Measurements from ENCODE around the gene SCUBE3. TPM values are rescaled to one million over a fixed set of nuclear protein-coding genes. Genes with fewer than 3 reads are reported as not detected.

SCUBE3 gene
- total and polyA plus RNA-seq, 2 of the 4 experiments (the other 2 are of a cell fraction): 19.9 to 45.5 TPM

DNA sequence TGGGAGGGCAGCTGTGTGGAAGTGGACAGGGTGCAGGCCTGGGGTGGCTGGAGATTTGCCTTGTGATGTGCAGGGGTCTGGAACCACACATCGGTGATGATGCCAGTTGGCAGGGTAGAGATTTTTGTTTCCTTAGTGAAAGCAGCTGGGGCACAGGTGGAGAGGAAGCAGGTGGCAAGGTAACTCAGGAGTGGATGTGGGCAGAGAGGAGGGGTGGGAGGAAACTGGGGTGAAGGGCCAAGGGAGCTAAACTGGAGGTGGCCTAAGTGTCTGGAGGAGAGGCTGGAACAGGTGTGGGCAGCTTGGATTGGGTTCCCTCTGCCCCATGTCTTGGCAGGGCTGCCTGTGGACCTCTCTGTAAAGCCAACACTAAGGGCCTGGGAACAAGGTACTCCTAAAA is 4.7 kb upstream of the SCUBE3 start:
- in situ Hi-C loops (cut with MboI; ENCODE audit: low sequenced_read_pairs) (loop anchor here (10.0 kb wide), 1 partner anchor 224 kb away; no protein-coding TSS in a partner anchor), intact Hi-C loops (cut with micrococcal nuclease) (loop anchor here (5.0 kb wide), 1 partner anchor 322 kb away; the partner anchor contains the start of genes ANKS1A and TAF11), dilution Hi-C loops (cut with HindIII; ENCODE audit: low sequenced_read_pairs, unreplicated experiment) (no loop called here)
- no peak overlapping the region for H4K91ac ChIP-seq (ENCODE audit: insufficient read depth, low read depth, low read length)
- H3K4me2 ChIP-seq (ENCODE audit: low read depth, low read length): no peak overlapping the region
- no peak overlapping the region for H3K23ac ChIP-seq (ENCODE audit: low read depth, low read length)
- CTCF ChIA-PET: no interaction called here
- H4K5ac ChIP-seq (ENCODE audit: low read depth, low read length): no peak overlapping the region
- BruUV-seq (replicated peaks): no TSS peak
- no peaks in the 10 kb centered on the region for H3K79me1 ChIP-seq (ENCODE audit: low read depth in 1 of 2, low read length in 2 of 2)
- POLR2A ChIA-PET (ENCODE audit: unreplicated experiment): interaction anchor here (0.6 kb wide), 1 partner anchor 191 kb away, joined by 3 read pairs; no protein-coding TSS in a partner anchor
- no peak overlapping the region for H2AK5ac ChIP-seq (ENCODE audit: low read depth, low read length)
- H3K9ac ChIP-seq (ENCODE audit: low read depth, low read length): no peak overlapping the region
- TF ChIP-seq FOS (IDR thresholded peaks at IDR 0.05; ENCODE audit: low read depth, low read length): no peak
- TF ChIP-seq CHD1 (IDR thresholded peaks at IDR 0.05; ENCODE audit: low read depth, low read length): no peak
- no peak for TF ChIP-seq CEBPB (IDR thresholded peaks at IDR 0.05; ENCODE audit: low read depth, low read length)
- TF ChIP-seq, protein P1, sequence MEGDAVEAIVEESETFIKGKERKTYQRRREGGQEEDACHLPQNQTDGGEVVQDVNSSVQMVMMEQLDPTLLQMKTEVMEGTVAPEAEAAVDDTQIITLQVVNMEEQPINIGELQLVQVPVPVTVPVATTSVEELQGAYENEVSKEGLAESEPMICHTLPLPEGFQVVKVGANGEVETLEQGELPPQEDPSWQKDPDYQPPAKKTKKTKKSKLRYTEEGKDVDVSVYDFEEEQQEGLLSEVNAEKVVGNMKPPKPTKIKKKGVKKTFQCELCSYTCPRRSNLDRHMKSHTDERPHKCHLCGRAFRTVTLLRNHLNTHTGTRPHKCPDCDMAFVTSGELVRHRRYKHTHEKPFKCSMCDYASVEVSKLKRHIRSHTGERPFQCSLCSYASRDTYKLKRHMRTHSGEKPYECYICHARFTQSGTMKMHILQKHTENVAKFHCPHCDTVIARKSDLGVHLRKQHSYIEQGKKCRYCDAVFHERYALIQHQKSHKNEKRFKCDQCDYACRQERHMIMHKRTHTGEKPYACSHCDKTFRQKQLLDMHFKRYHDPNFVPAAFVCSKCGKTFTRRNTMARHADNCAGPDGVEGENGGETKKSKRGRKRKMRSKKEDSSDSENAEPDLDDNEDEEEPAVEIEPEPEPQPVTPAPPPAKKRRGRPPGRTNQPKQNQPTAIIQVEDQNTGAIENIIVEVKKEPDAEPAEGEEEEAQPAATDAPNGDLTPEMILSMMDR (conservative IDR thresholded peaks at IDR 0.05; ENCODE audit: low read depth, low read length): no peak
- TF ChIP-seq SMC3 (IDR thresholded peaks at IDR 0.05; ENCODE audit: low read depth, low read length): no peak
- no peak for TF ChIP-seq MAFK (IDR thresholded peaks at IDR 0.05; ENCODE audit: low read depth, low read length)
- no peak overlapping the region for H2BK120ac ChIP-seq (ENCODE audit: low read depth, low read length)
- ATAC-seq (ENCODE audit: low read depth) (no peak), DNase-seq (no peak)
- H3K4me1 ChIP-seq (ENCODE audit: control insufficient read depth, insufficient read depth, low read length): peaks cover 5% of the 10 kb centered on the region
- peaks cover 45% of the 10 kb centered on the region for H3K27me3 ChIP-seq (ENCODE audit: control insufficient read depth, insufficient read depth, low read length)
- no peak overlapping the region for H3K4ac ChIP-seq (ENCODE audit: low read depth, low read length)
- H4K20me1 ChIP-seq (ENCODE audit: insufficient read depth, low read length): no peaks in the 10 kb centered on the region
- no peak overlapping the region for H2AFZ ChIP-seq (replicated peaks; ENCODE audit: low read length, poor library complexity)
- no peak overlapping the region for H3K27ac ChIP-seq (ENCODE audit: insufficient read depth, low read length)
- H2BK15ac ChIP-seq (ENCODE audit: low read depth, low read length): no peak overlapping the region
- H2BK5ac ChIP-seq (ENCODE audit: low read depth, low read length, poor library complexity, severe bottlenecking): no peak overlapping the region
- H2BK20ac ChIP-seq (ENCODE audit: low read depth, low read length): no peak overlapping the region
- WGBS, 2 experiments (ENCODE audit: extremely low coverage in 2 of 2, insufficient read length in 1 of 2): 100% methylated on average over 1 of the region's 1 CpG; no CpG with 5 or more reads in 1 of the 2 experiments
- H3K36me3 ChIP-seq (ENCODE audit: control insufficient read depth, insufficient read depth, low read length): no peaks in the 10 kb centered on the region
- H3K4me3 ChIP-seq (ENCODE audit: insufficient read depth, low read depth, low read length): no peak overlapping the region
- H3K18ac ChIP-seq (ENCODE audit: low read depth, low read length): no peak overlapping the region
- no peaks in the 10 kb centered on the region for H3K9me3 ChIP-seq (ENCODE audit: control insufficient read depth, insufficient read depth, low read length)
- H2AK9ac ChIP-seq (replicated peaks; ENCODE audit: low read depth, low read length, poor library complexity): no peak overlapping the region
- H3K9me1 ChIP-seq (ENCODE audit: insufficient read depth, low read length): no peaks in the 10 kb centered on the region
- H4K8ac ChIP-seq (ENCODE audit: low read depth in 2 of 2, low read length in 2 of 2): no peak overlapping the region
- H3K56ac ChIP-seq (ENCODE audit: extremely low read depth, insufficient read depth, low read length): no peak overlapping the region
- H3K14ac ChIP-seq (replicated peaks; ENCODE audit: low read depth, low read length): no peak overlapping the region

All from IMR-90 (cell line).